Measurements from ENCODE around the gene WDR82.

DNA sequence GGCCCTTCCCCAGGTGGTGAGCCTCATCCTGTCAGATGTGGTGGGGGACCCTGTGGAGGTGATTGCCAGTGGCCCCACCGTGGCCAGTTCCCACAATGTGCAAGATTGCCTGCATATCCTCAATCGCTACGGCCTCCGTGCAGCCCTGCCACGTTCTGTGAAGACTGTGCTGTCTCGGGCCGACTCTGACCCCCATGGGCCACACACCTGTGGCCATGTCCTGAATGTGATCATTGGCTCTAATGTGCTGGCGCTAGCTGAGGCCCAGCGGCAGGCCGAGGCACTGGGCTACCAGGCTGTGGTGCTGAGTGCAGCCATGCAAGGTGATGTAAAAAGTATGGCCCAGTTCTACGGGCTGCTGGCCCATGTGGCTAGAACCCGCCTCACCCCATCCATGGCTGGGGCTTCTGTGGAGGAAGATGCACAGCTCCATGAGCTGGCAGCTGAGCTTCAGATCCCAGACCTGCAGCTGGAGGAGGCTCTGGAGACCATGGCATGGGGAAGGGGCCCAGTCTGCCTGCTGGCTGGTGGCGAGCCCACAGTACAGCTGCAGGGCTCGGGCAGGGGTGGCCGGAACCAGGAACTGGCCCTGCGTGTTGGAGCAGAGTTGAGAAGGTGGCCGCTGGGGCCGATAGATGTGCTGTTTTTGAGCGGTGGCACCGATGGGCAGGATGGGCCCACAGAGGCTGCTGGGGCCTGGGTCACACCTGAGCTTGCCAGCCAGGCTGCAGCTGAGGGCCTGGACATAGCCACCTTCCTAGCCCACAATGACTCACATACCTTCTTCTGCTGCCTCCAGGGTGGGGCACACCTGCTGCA lies 14.0 kb upstream of the WDR82 start:
- TF ChIP-seq, protein P1, sequence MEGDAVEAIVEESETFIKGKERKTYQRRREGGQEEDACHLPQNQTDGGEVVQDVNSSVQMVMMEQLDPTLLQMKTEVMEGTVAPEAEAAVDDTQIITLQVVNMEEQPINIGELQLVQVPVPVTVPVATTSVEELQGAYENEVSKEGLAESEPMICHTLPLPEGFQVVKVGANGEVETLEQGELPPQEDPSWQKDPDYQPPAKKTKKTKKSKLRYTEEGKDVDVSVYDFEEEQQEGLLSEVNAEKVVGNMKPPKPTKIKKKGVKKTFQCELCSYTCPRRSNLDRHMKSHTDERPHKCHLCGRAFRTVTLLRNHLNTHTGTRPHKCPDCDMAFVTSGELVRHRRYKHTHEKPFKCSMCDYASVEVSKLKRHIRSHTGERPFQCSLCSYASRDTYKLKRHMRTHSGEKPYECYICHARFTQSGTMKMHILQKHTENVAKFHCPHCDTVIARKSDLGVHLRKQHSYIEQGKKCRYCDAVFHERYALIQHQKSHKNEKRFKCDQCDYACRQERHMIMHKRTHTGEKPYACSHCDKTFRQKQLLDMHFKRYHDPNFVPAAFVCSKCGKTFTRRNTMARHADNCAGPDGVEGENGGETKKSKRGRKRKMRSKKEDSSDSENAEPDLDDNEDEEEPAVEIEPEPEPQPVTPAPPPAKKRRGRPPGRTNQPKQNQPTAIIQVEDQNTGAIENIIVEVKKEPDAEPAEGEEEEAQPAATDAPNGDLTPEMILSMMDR (IDR thresholded peaks at IDR 0.05; ENCODE audit: low read depth, low read length) = no peak
- TF ChIP-seq POLR2A (IDR thresholded peaks at IDR 0.05; ENCODE audit: extremely low read depth, insufficient read length) = no peak
- TF ChIP-seq, protein P2, sequence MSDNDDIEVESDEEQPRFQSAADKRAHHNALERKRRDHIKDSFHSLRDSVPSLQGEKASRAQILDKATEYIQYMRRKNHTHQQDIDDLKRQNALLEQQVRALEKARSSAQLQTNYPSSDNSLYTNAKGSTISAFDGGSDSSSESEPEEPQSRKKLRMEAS (IDR thresholded peaks at IDR 0.05; ENCODE audit: low read depth, low read length) = no peak
- no peak for TF ChIP-seq MYC (IDR thresholded peaks at IDR 0.05; ENCODE audit: low read depth, low read length)
